GM23338 (cell line): ENCODE data around the gene BCL2L15.

Source experiments
- CREB1 ChIP-seq: fragments of 250-450 bp; sonication (Bioruptor Pico); IDR thresholded peaks from 2 replicates; pipeline ENCODE4 v1.5.0; 2020; ENCODE audit warnings: low read depth, mild to moderate bottlenecking, moderate library complexity
- CTCF ChIP-seq, 2 experiments: fragments of 200-600 bp in 1 of 2; sonication (generic) in 1 of 2; conservative IDR thresholded peaks; 2 replicates each; pipeline versions ENCODE4 v1.5.1 to v1.6.1; 2016 to 2017; ENCODE audit warnings: antibody characterized with exemption in 2 of 2, low read depth in 2 of 2, mild to moderate bottlenecking in 2 of 2, moderate library complexity in 1 of 2
- ETS1 ChIP-seq: IDR thresholded peaks from 2 replicates; pipeline ENCODE4 v1.6.1; 2016; ENCODE audit warnings: antibody characterized with exemption
- EZH2 ChIP-seq: fragments of 200-600 bp; sonication (generic); IDR thresholded peaks from one replicate; pipeline ENCODE4 v1.8.0; 2017; ENCODE audit warnings: antibody characterized with exemption, mild to moderate bottlenecking, low read depth; ENCODE audit not compliant: unreplicated experiment
- EZH2phosphoT487 ChIP-seq: fragments of 200-600 bp; sonication (generic); IDR thresholded peaks from one replicate; pipeline ENCODE4 v1.8.1; 2018; ENCODE audit warnings: antibody characterized with exemption; ENCODE audit not compliant: unreplicated experiment
- JUNB ChIP-seq: IDR thresholded peaks from one replicate; pipeline ENCODE4 v1.6.1; 2016; ENCODE audit warnings: antibody characterized with exemption; ENCODE audit not compliant: unreplicated experiment
- NANOG ChIP-seq: IDR thresholded peaks from 2 replicates; pipeline ENCODE4 v1.6.1; 2016; ENCODE audit warnings: antibody characterized with exemption, borderline replicate concordance
- POLR2AphosphoS5 ChIP-seq: IDR thresholded peaks from 2 replicates; pipeline ENCODE4 v1.6.1; 2016; ENCODE audit warnings: antibody characterized with exemption, low read depth
- TF ChIP-seq, protein P1 (sequence below): IDR thresholded peaks from one replicate; pipeline ENCODE4 v1.6.1; 2018; ENCODE audit warnings: antibody characterized with exemption; ENCODE audit not compliant: unreplicated experiment

DNA sequence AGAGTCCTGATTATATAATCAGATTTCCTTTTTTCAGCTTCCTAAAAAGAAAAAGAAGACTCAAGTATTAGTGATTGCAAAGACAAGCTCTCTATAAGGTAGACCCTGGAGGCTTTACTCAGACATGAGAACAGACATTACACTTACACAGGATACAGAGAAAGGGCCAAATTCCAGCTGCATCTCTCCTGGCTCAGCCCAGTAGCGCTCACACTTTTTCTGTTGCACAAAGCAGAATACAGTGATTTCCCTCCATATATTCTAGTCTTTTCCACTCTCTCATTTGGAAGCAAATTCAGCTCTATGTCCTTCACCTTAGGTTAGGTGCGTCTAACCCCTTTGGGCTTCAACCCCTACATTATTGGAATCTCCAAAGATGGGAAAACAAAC is 31.0 kb downstream of the BCL2L15 start:
- TF ChIP-seq CTCF (conservative IDR thresholded peaks at IDR 0.05; ENCODE audit: low read depth in 2 of 2) = no peak
- TF ChIP-seq EZH2 = no peak
- no peak for TF ChIP-seq EZH2phosphoT487
- TF ChIP-seq CREB1 (CRISPR knock-in tag) = no peak
- no peak for TF ChIP-seq JUNB
- TF ChIP-seq POLR2AphosphoS5 = no peak
- no peak for TF ChIP-seq NANOG
- TF ChIP-seq, protein P1, sequence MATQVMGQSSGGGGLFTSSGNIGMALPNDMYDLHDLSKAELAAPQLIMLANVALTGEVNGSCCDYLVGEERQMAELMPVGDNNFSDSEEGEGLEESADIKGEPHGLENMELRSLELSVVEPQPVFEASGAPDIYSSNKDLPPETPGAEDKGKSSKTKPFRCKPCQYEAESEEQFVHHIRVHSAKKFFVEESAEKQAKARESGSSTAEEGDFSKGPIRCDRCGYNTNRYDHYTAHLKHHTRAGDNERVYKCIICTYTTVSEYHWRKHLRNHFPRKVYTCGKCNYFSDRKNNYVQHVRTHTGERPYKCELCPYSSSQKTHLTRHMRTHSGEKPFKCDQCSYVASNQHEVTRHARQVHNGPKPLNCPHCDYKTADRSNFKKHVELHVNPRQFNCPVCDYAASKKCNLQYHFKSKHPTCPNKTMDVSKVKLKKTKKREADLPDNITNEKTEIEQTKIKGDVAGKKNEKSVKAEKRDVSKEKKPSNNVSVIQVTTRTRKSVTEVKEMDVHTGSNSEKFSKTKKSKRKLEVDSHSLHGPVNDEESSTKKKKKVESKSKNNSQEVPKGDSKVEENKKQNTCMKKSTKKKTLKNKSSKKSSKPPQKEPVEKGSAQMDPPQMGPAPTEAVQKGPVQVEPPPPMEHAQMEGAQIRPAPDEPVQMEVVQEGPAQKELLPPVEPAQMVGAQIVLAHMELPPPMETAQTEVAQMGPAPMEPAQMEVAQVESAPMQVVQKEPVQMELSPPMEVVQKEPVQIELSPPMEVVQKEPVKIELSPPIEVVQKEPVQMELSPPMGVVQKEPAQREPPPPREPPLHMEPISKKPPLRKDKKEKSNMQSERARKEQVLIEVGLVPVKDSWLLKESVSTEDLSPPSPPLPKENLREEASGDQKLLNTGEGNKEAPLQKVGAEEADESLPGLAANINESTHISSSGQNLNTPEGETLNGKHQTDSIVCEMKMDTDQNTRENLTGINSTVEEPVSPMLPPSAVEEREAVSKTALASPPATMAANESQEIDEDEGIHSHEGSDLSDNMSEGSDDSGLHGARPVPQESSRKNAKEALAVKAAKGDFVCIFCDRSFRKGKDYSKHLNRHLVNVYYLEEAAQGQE = no peak
- TF ChIP-seq ETS1 = no peak
